Caco-2 (cell line): Measurements from ENCODE around the gene SLPI. TPM values are rescaled to one million over a fixed set of nuclear protein-coding genes. Genes with fewer than 3 reads are reported as not detected.
A peak's percentile ranks its signal among the peaks of the same experiment; 100 is the strongest.

Source experiments
- BruUV-seq: library from RNA; stranded (reverse); fragments of 400-500 nt; replicated peaks from 2 replicates; lab custom pipeline; 2021; lab: Mats Ljungman, UMichigan
- CTCF ChIA-PET: fragments of 300-600 bp; sonication (Branson Sonifier 250); formaldehyde crosslinking; loops from one replicate; lab custom pipeline; 2022; ENCODE audit warnings: antibody characterized with exemption; lab: Charles Lee
- POLR2A ChIA-PET: fragments of 300-600 bp; sonication (Branson Sonifier 250); formaldehyde crosslinking; loops from one replicate; lab custom pipeline; 2022; ENCODE audit warnings: antibody characterized with exemption; lab: Charles Lee
- DNase-seq, 2 experiments: peaks; one replicate each; pipeline versions ENCODE4 v3.0.0 to v3.0.0-alpha.2; 2020 to 2022
- H3K27me3 ChIP-seq: replicated peaks from 2 replicates; pipeline ENCODE4 v1.6.0; 2011; ENCODE audit warnings: low read length; ENCODE audit not compliant: control insufficient read depth, insufficient read depth
- H3K36me3 ChIP-seq: 2 replicates; pipeline ENCODE4 v1.5.1; 2011; ENCODE audit warnings: low read length; ENCODE audit not compliant: control insufficient read depth, insufficient read depth
- H3K4me1 ChIP-seq: fragments of 250-450 bp; sonication (Bioruptor Pico); 2 replicates; pipeline ENCODE4 v1.5.1; 2020; ENCODE audit warnings: mild to moderate bottlenecking
- H3K4me3 ChIP-seq: 2 replicates; pipeline ENCODE4 v1.5.1; 2011; ENCODE audit warnings: low read depth, mild to moderate bottlenecking, control low read depth, low read length
- H3K9me3 ChIP-seq: fragments of 250-450 bp; sonication (Bioruptor Pico); 2 replicates; pipeline ENCODE4 v1.5.1; 2020; ENCODE audit warnings: mild to moderate bottlenecking, moderate library complexity
- H3K27ac Mint-ChIP-seq: one replicate; pipeline ENCODE4 v1.8.0; 2022; ENCODE audit warnings: mixed read lengths; ENCODE audit not compliant: unreplicated experiment
- H3K27me3 Mint-ChIP-seq: one replicate; pipeline ENCODE4 v1.8.0; 2022; ENCODE audit warnings: mixed read lengths; ENCODE audit not compliant: insufficient read depth, unreplicated experiment
- H3K36me3 Mint-ChIP-seq: one replicate; pipeline ENCODE4 v1.8.0; 2022; ENCODE audit warnings: mild to moderate bottlenecking, mixed read lengths; ENCODE audit not compliant: insufficient read depth, unreplicated experiment
- H3K4me1 Mint-ChIP-seq: one replicate; pipeline ENCODE4 v1.8.0; 2022; ENCODE audit warnings: low read depth, mixed read lengths; ENCODE audit not compliant: unreplicated experiment
- H3K4me3 Mint-ChIP-seq: one replicate; pipeline ENCODE4 v1.8.0; 2022; ENCODE audit warnings: mild to moderate bottlenecking, moderate library complexity, mixed read lengths; ENCODE audit not compliant: unreplicated experiment
- H3K9me3 Mint-ChIP-seq: one replicate; pipeline ENCODE4 v1.8.0; 2022; ENCODE audit warnings: mixed read lengths; ENCODE audit not compliant: unreplicated experiment
- CTCF ChIP-seq, 2 experiments: fragments of 200-600 bp in 1 of 2; IDR thresholded peaks; 1 replicate in 1 of 2; 2 replicates in 1 of 2; pipeline versions ENCODE4 v1.5.1 to v1.8.0; 2011 to 2022; ENCODE audit warnings: antibody characterized with exemption in 1 of 2, control low read depth in 1 of 2, inconsistent platforms in 1 of 2, low read depth in 1 of 2, low read length in 1 of 2, mild to moderate bottlenecking in 1 of 2, moderate library complexity in 1 of 2; ENCODE audit not compliant: insufficient read depth in 1 of 2, severe bottlenecking in 1 of 2, unreplicated experiment in 1 of 2
- intact Hi-C: fragments of 100-400 bp; cut with micrococcal nuclease; formaldehyde crosslinking; loops from one replicate; pipeline ENCODE4 v1.10.0; 2022; ENCODE audit not compliant: unreplicated experiment
- total RNA-seq: library from RNA; stranded (reverse); gene quantifications from 2 replicates; pipeline ENCODE4 v1.2.3, GENCODE V29; 2022

Gene SLPI
- total RNA-seq, 1 experiment from 2014 or later = 3.0 TPM

GRCh38 chr20:45230631-45231030 lies 23.7 kb downstream of the SLPI start:
- POLR2A ChIA-PET = no interaction called here
- Mint-ChIP-seq H3K27me3 (peaks cover 31% of the 10 kb centered on the region), H3K9me3 (peaks cover 11% of the 10 kb centered on the region), H3K27ac (no peak overlapping the region), H3K4me1 (no peaks in the 10 kb centered on the region), H3K36me3 (no peaks in the 10 kb centered on the region), H3K4me3 (no peak overlapping the region)
- Histone ChIP-seq H3K4me3 (no peak overlapping the region), H3K4me1 (no peaks in the 10 kb centered on the region), H3K36me3 (no peaks in the 10 kb centered on the region), H3K27me3 (no peaks in the 10 kb centered on the region), H3K9me3 (peaks cover 14% of the 10 kb centered on the region)
- TF ChIP-seq CTCF (IDR thresholded peaks at IDR 0.05; ENCODE audit: insufficient read depth in 1 of 2, low read depth in 1 of 2, low read length in 1 of 2, severe bottlenecking in 1 of 2, unreplicated experiment in 1 of 2) = no peak
- no TSS peak for BruUV-seq
- CTCF ChIA-PET = interaction anchor here (0.7 to 1.8 kb wide), 3 partner anchors 60 to 210 kb away, joined by 3 to 16 read pairs (median 4); no protein-coding TSS in a partner anchor
- DNase-seq = no peak
- intact Hi-C loops = no loop called here

GRCh38 chr20:45229264-45230056 lies 24.9 kb downstream of the SLPI start:
- peak; percentile 83 to 93 for TF ChIP-seq CTCF (IDR thresholded peaks at IDR 0.05; ENCODE audit: insufficient read depth in 1 of 2, low read depth in 1 of 2, low read length in 1 of 2, severe bottlenecking in 1 of 2, unreplicated experiment in 1 of 2)
- Mint-ChIP-seq H3K4me1 (no peaks in the 10 kb centered on the region), H3K27me3 (peaks cover 33% of the 10 kb centered on the region), H3K27ac (no peak overlapping the region), H3K9me3 (peaks cover 7% of the 10 kb centered on the region), H3K36me3 (no peaks in the 10 kb centered on the region), H3K4me3 (peak overlapping the region; percentile 18)
- intact Hi-C loops = loop anchor here (5.0 kb wide), 1 partner anchor 187 kb away; no protein-coding TSS in a partner anchor
- Histone ChIP-seq H3K36me3 (no peaks in the 10 kb centered on the region), H3K27me3 (no peaks in the 10 kb centered on the region), H3K4me1 (no peaks in the 10 kb centered on the region), H3K9me3 (peaks cover 2% of the 10 kb centered on the region), H3K4me3 (no peak overlapping the region)
- CTCF ChIA-PET = interaction anchor here (0.5 to 1.8 kb wide), 9 partner anchors 64 to 278 kb away, joined by 3 to 16 read pairs (median 3); no protein-coding TSS in a partner anchor
- BruUV-seq = no TSS peak
- POLR2A ChIA-PET = no interaction called here
- peak; percentile 68 to 81 for DNase-seq

GRCh38 chr20:45226287-45226686 lies 28.1 kb downstream of the SLPI start:
- no peaks in the 10 kb centered on the region for H3K9me3 ChIP-seq
- TF ChIP-seq CTCF (IDR thresholded peaks at IDR 0.05; ENCODE audit: insufficient read depth in 1 of 2, low read depth in 1 of 2, low read length in 1 of 2, severe bottlenecking in 1 of 2, unreplicated experiment in 1 of 2) = no peak
- H3K4me3 ChIP-seq = no peak overlapping the region
- no TSS peak for BruUV-seq
- H3K36me3 ChIP-seq = no peaks in the 10 kb centered on the region
- Mint-ChIP-seq H3K4me1 (no peaks in the 10 kb centered on the region), H3K27me3 (peaks cover 31% of the 10 kb centered on the region), H3K9me3 (no peaks in the 10 kb centered on the region), H3K36me3 (no peaks in the 10 kb centered on the region), H3K27ac (no peak overlapping the region), H3K4me3 (no peak overlapping the region)
- intact Hi-C loops = loop anchor here (5.0 kb wide), 1 partner anchor 184 kb away; no protein-coding TSS in a partner anchor
- no peaks in the 10 kb centered on the region for H3K27me3 ChIP-seq
- ChIA-PET POLR2A (no interaction called here), CTCF (no interaction called here)
- no peak for DNase-seq
- H3K4me1 ChIP-seq = no peaks in the 10 kb centered on the region
